CD4-positive, alpha-beta T cell treated with Interleukin-6 for 4 hours (primary cell): ENCODE data around the gene PKM.

Experiments
- DNase-seq: peaks from one replicate; pipeline ENCODE4 v3.0.0-alpha.2; 2020; ENCODE audit warnings: mixed read lengths

Gene PKM

DNA sequence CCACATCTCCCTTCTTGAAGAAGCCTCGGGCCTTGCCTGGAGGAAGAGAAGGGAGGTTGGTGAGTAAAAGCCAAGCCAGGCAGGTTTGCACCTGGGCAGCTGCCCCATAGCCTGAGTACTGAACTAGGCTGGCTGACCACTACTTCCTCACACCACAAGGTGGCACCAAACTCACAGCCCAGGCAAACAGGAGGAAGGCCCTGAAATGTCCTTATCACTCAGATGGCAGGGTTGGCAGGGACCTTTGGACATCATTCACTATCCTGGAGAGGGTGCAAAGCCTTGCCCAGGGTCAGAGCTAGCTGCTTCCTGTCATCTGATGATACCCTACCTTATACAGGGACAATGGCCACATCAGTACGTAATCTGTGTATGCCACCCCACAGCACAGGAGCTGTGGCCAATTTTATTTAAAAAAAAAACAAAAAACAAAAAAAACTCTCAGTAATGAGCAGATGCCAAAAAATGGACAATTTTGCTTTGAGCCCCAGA lies 31.2 kb downstream of the PKM start:
- peak; percentile 80 for DNase-seq

DNA sequence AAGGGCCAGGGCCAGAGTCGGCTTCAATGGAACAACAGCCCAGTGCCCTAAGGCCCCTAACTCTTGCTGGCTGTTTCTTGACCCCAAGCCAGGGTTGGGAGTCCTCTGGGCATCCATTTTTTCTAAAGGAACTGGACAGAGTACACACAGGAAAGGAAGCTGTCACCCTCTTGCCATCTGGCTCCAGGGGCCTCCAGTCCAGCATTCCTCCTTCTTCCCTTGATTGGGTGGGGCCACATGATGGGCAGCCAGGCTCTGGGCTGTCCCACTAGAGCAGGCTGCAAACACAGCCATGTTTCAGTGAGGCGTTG lies 31.8 kb downstream of the PKM start:
- DNase-seq, result no peak

DNA sequence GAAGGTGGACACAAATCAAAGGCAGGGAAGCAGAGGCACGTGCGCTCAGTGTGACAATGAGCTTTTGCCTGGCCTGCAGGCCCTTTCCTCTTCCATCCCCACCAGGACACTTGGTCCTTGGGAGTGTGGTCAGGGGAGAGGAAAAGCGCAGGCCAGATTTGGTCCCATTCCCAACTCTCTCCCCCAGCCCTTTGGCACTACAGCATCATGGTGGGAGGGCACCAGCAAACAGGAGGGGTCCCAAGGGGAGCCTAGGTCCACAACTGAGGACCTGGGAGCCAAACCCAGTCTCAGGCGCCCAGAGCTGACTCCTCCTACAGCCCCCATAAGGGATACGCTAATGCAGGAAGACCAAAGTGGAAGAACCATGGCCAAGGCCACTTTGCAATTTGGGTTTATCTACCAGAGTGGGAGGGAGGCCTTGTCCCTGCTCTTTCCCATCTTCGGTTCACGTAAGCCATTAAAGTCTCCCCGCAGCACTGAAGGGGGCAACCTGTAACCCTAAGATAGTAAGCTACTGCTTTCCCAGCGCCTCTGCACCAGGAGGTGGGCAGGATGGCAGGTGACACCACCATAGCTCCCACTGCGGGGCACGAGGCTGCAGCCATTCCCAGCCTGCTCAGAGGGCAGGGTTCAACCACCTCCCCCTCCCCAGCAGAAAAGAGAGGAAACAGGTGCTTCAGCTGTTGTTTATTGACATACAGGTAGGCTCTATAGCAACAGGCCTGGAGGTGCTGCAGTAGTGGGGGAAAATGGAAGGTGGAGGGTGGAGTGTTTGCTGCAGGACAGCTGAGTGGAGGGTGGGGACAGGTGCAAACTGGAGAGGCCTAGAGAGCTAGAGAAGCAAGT lies 32.4 kb downstream of the PKM start:
- no peak for DNase-seq

DNA sequence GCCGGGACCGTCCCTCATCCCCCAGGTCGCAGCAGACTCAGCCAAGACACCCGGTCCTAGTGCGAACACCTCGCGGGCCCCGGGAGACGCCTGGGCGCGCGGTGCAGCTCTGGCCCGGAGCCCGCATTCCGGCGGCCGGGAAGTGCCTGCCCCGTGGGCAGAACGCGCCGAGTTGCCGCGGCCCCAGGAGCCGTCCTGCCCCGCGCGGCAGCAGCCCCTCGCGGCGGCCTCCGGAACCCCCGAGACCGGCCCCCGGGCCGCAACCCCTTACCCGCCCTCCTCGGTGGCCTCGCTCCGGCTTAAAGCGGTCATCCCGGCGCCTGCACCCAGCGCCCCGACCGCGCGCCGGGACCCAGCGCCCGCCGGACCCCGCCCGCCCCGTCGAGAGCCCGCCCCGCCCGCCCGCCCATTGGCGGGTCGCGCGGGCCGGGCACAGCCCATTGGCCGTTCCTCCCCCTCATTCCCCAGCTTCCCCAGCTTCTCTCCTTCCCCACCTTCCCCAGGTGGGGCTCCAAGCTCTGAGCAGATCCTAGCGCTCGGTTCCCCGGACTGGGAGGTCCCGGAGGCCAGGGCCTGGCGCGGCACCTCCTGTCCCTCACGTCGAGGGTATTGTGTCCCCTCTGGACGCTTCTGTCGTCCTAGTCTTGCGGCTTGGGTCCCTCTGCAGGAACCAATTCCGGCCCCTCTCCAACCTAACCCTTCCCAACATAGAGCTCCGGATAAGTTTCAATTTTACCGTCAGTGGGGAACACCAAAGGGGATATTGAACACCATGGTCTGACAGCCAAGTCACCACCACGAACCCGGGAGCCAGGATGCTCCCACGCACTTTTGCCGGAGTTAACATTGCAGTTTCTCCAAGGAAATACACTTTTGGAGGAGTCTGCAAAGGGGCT lies 33.3 kb downstream of the PKM start, which contains the start of gene GRAMD2A:
GRAMD2A (minus strand) TSS at position 328 of the 896 bp plus-strand sequence.
- peak; percentile 27 for DNase-seq

DNA sequence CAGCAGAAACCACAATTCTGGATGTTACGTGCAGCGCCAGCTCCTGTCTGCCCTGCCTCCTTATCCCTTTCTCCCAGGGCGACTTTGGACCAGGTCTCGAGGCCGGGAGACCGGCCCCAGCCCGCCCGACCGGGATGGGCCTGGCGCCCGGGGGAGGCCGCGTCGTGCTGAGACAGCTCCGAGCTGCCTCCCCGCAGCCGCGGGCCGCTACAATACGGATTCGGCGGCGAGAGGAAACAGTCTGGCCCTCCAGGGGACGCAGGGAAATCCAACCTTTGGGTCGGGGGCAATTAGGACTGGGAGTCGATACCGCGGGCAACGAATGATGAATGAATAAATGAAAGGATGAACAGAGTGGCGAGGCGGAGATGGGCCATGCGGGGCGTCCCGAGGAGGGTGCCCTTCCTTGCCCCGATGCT lies 33.9 kb downstream of the PKM start:
- no peak for DNase-seq

DNA sequence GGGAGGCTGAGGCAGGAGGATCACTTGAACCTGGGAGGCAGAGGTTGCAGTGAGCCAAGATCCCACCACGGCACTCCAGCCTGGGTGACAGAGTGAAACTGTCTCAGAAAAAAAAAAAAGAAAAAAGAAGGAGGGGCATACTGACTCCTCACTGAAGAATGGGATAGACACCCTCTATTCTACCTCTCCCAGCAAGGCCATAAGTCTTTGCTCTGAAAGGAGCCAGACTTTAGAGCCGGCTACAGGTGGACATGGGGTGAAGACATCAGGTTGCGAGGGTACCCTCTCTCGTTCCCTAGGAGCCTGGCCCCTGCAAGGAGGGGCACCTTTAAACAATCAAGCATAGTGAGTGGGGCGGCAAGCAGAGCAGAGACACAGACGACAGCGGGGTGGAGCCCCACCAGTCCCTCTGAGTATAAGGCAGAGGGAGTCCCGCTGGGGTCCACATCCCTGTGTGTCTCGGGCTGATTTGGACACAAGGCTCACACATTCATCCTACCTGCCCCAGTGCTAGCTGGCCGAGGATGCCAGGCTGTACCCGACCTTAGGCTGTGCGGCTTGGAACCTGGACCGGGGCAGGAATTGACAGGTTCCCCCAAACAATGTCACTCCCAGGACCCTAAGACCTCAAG lies 34.5 kb downstream of the PKM start:
- DNase-seq, result no peak

DNA sequence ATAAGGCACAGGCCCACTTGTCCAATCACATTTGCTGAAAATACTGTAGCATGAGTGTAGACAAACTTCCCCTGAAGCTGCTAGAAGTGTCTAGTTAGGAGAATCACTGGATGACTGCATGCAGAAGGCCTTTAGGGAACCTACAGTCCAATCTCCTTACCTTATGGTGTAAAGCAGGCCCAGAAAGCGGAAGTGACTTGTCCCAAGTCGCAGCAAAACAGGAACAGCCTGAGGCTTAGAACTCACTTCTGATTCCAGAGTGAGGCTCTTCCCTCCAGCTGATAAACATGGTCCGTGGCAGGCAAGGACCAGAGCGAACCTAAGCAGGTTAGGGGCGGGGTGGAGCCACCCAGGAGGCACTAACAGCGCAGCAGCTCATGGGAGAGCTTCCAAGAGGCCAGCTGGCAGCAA lies 35.9 kb downstream of the PKM start:
- no peak for DNase-seq

DNA sequence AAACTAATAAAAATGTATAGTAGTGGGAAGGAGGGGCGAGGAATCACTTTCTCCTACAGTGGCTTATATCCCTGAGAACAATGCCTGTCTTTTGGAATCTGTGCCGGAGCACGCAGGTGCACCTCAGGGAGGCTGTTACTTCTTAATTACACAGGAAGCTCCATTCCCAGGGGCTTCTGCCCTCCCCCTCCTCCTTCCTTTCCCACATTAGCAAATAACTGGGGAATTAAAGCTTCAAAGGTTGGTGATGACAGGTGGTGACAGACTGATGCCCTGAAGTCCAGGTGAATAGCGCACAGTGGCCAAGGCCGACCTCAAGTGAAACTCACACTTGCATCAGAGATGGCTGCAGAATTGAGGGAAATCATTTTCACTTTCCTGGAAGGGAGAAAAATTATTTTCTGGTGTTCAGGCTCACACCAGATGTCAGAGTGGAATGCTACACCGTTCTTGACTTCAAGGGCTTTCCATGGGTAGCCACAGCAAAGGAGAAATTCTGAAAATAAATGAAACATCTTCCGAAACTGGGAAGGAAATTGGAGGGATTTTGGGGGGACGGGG lies 37.1 kb downstream of the PKM start:
- no peak for DNase-seq

DNA sequence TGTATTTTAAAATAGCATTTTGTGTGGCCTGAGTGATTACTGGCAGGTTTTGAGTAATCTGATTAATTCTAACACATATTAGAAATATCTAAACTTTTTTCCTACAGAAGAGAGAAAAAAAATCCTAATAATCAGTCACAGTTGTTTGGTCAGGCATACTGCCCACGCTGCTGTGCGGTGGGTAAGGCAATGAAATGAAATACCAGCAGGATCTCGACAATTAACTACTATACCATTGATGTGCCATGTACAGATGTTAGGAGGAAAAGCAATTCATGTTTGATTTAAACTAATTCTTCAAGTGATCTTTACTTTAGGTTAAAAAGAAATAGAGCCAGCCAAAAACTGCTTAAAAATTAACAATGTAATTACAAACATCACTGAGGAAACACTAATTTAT lies 38.6 kb downstream of the PKM start:
- no peak for DNase-seq

DNA sequence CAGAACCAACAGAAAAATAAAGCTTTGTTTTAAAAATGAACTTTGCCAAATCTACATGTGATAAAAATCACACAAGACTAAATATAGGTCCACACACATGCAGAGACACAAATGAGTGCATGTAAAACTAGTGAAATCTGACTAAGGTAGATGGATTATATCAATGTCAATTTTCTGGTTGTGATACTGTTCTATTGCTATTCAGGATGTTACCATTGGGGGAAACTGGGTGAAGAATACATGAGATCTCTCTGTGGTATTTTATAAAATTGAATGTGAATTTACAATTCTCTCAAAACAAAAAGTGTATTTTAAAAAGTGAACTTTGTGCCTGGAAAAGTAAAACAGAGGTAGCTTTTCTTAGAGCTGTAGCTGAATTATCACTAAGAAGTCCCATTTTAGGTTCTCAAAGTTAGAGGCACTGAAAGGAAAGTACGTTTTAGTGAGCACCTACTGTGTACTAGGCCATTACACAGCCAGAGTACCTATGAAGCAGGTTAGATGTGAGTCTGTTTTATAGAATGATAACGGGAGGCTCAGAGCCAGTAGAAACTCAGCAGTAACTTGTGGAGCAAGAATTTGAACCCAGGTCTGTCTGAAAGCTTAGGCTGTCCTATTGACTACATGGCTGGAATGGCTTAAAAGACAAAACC lies 41.6 kb downstream of the PKM start:
- no peak for DNase-seq

DNA sequence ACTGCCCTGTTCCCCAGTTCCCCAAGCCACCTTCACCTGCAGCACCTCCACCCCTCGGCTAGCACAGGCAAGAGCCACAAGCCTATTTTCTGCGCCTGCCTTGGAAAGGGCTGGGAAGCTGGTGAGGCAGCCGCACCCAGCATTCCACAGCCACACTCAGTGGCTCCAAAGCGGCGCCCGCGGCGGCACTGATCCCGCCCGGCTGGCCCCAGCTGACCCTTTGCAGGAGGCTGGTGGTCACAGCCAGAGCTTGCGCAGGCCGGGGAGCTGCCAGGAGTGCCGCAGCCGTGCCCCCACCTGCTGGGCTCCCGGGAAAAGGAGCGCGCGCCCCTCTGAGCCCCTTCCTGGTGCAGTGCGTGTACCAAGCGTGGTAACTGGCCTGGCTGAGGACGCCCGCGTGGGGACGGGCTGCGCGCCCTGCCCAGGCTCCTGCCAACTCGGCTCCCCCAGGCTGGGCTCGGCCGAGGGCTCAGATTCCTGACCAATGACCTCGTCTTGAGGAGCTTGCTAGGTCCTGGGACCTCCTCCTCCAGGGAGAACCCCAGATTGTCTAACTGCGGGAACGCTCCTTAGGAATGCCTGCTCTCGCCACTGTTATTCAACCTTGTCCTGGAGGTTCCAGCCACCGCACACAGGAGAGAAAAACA lies 46.7 kb downstream of the PKM start:
- no peak for DNase-seq

DNA sequence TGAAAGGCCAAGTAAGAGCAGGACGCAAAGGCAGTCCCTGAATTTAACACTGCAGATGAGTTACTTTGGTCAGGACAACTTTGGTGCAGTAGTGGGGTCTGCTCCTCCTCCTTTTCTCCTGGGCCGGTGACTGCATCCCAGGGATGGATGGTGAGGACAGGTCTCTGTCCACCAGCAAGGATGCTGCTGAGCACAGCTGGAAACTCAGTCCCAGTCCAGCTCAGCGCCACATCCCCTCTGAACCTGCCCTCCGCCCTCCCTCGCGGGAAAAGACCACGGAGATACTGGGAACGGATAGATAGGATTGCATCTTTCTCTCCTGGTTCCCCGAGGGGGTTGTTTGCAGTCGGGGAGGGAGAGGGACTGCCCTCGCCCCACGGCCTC lies 47.2 kb downstream of the PKM start:
- no peak for DNase-seq

DNA sequence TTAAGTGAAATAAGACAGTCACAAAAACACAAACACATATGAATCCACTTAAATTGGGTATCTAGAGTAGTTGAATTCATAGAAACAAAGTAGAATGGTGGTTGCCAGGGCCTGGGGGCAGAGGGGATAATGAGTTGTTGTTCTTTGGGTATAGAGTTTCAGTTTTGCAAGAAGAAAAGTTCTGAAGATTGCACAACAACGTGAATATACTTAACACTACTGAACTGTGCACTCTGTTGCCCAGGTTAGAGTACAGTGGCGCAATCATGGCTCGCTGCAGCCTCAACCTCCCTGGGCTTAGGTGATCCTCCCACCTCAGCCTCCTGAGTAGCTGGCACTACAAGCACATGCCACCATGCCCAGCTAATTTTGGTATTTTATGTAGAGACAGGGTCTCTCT lies 48.3 kb downstream of the PKM start:
- DNase-seq, result no peak

DNA sequence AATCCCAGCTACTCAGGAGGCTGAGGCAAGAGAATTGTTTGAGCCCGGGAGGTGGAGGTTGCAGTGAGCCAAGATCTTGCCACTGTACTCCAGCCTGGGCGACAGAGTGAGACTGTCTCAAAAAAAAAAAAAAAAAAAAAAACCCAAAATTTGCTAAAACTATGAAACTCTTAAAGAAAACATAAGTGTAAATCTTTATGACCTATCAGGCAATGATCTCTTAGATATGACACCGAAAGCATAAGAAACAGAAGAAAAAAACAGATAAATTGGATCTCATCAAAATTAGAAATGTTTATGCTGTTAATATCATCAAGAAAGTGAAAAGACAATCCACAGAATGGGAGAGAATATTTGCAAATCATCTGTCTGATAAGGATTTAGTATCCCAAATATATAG lies 48.7 kb downstream of the PKM start:
- no peak for DNase-seq

DNA sequence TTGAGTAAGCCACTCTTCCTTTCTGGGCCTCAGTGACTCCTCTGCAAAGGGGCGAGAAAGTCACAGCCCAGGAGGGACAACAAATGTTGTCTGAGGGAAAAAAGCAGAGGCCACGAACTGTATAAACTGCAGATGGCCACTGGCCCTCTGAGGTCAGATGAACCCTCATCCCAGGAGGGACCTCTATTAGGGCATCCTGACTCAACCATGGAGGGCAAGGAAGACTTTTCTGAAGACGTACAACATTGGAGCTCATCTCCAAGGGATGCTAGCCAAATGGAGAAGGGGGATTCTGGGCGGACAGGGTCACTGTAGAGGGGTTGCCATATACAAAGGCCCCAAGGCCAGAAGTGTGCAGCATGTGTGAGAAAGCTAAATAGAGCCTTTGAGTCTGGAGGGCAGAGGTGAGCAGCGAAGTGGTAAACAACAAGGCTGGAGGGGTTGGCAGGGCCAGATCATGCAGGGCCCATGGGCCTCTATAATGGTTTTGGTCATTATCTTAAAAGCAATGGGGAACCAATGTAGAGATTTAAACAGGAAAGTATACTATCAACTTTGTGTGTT lies 50.1 kb downstream of the PKM start:
- no peak for DNase-seq

DNA sequence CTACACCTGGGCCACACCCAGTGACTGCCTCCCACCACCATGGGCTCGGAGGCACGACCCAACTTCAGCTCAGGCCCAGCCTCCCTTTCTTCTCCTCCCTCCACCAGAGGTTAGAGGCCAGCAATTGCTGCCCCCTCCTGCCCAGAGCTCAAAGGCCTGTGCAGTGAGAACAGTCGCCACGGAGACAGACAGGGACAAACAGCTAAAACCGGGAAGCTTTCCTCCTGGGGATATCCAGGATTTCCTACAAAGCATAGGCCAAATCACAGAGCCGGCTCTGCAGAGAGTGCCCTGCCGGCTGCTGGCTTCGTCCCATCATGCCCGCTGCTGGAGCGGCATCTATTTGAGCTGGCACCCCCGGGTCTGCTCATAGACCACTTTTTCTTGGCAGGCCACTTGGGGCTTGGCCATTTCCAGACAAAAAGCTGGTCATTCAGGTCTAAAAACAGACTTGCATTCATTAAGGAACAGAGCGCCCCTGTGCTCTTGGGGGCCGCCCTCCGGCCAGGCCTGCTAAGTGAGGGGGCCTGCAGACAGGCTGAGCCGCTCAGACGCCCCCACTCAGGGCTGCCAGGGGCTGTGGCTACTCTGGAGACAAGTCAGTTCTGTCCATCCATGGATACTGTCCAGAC lies 50.9 kb downstream of the PKM start:
- no peak for DNase-seq

DNA sequence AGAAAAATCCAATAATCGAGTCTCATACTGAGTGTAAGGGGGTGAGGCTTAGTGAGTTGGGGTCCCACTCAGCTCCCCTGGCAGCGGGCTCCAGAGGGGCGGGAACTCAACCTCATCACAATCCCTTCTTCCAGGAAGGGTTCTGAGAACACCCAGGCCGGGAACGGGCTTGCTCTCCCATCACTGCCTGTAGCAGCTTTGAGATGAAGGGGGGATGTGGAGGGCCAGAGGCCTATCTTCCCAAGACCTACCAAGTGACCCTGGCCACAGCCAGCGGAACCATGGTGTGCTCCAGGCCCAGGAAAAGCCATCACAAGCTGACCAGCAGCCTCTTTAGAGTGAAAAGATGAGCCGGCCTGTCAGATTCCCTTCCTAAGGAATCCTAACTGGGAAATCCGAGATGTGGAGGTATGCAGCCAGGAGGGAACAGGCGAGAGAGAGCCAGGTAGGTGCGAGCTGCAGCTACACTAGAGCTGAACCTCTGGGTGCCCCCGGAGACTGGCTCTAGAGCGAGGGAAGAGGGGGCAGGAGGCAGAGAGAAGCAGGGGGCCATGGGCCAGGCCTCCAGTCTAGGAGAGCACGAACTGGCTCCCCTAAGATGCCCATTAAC lies 51.9 kb downstream of the PKM start:
- no peak for DNase-seq

DNA sequence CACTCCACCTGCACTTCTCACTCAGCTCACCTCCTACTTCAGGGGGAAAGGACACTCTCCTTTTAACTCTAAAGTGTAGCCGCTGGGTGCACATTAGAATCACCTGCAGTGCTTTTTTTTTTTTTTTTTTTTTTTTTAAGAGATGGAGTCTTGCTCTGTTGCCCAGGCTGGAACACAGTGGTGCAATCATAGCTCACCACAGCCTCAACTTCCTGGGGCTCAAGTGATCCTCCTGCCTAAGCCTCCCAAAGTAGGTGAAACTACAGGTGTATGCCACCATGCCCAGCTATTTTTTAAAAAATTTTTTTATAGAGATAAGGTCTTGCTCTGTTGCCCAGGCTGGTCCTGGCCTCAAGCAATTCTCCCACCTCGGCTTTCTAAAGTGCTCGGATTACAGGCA lies 54.2 kb downstream of the PKM start:
- no peak for DNase-seq

DNA sequence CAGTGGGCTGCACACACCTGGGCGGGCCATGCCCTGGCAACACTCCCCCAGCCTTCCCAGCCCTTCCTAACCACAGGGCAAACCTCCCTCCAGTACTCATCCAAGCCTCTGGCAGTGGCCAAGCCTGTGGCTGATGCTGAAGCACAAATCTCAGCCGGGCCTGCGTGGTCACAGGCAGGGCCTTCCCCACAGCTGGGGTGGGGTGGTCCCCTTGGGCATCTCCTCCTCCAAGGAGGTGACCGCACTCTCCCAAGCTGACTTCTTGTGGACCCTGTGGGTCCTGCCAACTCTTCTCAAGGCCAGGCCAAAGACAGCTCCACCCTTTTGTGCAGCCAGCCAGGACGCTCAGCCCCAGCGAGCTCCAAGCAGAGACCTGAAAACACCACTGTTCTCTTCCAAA lies 54.8 kb downstream of the PKM start:
- DNase-seq, result no peak

DNA sequence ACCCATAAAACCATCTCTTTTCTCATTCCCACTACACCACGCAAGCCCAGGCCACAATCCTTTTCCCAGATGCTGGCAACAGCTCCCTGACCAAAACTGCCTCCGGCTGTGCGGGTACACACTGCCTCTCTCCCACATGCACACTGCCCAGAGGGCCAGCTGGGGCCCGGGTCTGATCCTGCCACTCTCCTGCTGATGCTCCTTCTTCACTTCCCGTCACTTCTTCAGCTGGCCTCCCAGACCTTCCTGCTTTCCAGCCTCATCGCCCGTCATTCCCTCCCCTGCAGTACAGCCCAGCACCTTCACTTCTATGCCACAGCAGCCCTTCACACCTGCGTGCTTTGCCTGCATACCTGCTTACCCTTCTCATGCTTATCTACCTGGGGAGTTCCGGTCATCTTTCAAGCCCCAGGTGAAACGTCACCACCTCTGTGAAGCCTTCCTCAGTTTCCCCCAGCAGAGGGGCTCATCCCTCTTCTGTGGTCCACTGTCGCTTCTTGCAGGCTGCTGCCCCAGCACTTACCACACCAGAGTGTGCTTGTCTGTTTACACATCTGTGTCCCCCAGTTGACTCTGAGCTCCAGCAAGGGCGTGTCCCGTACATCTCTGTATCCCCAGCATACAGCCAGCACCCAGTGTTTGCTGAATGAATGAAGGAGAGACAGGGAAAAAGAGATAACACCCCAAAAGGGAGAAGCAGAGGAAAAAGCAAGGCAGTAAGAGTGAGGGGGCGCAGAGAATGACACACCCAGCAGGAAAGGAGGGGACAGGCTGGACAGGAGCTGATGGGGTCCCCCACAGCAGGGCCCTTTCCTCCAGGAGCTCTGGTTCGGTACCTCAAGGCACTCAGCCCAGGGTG lies 55.6 kb downstream of the PKM start:
- no peak for DNase-seq
